ENCODE results near the gene PHLDB1. TPM values are rescaled to one million over a fixed set of nuclear protein-coding genes. Genes with fewer than 3 reads are reported as not detected.
A peak's percentile ranks its signal among the peaks of the same experiment; 100 is the strongest.

Gene PHLDB1
- polyA plus RNA-seq, 1 experiment: 83.0 TPM

DNA sequence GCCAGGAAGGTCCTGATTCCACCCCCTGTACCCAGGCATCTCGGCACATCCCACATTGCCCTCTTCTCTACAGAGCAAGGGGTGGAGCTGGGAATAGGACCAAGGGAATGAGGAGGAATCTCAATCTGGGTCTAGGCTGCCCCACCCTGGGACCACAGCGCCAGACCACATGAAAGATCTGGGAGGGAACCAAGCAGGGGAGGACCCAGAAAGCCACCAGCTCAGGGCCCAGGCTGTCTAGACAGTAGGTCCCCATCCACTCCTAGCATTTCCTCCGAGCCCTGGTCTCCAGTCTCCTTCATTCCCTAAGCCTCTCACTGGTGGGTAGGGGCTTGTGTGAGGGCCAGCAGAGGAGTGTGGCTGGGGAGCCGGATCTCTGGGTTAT lies 11.6 kb downstream of the PHLDB1 start:
- TF ChIP-seq, protein P1, sequence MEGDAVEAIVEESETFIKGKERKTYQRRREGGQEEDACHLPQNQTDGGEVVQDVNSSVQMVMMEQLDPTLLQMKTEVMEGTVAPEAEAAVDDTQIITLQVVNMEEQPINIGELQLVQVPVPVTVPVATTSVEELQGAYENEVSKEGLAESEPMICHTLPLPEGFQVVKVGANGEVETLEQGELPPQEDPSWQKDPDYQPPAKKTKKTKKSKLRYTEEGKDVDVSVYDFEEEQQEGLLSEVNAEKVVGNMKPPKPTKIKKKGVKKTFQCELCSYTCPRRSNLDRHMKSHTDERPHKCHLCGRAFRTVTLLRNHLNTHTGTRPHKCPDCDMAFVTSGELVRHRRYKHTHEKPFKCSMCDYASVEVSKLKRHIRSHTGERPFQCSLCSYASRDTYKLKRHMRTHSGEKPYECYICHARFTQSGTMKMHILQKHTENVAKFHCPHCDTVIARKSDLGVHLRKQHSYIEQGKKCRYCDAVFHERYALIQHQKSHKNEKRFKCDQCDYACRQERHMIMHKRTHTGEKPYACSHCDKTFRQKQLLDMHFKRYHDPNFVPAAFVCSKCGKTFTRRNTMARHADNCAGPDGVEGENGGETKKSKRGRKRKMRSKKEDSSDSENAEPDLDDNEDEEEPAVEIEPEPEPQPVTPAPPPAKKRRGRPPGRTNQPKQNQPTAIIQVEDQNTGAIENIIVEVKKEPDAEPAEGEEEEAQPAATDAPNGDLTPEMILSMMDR (IDR thresholded peaks at IDR 0.05; ENCODE audit: low read depth, low read length): no peak
- no peaks in the 10 kb centered on the region for H3K9me3 ChIP-seq (ENCODE audit: control insufficient read depth, insufficient read depth, low read length)
- ChIA-PET POLR2A (interaction anchor here (1.1 to 7.8 kb wide), 4 partner anchors 12 to 183 kb away, joined by 3 to 140 read pairs (median 29); partner anchors contain the start of genes ARCN1, KMT2A and PHLDB1), CTCF (interaction anchor here (0.6 to 1.9 kb wide), 4 partner anchors 9 to 420 kb away, joined by 3 to 11 read pairs (median 4); partner anchors contain the start of gene PHLDB1)
- H3K27me3 ChIP-seq (ENCODE audit: control insufficient read depth, insufficient read depth, low read length): no peaks in the 10 kb centered on the region
- H3K4me3 ChIP-seq (ENCODE audit: low read depth, low read length): peak overlapping the region; percentile 12
- H3K27ac ChIP-seq (ENCODE audit: low read depth, low read length): peak overlapping the region; percentile 99
- DNase-seq (ENCODE audit: low read depth, low spot score): no peak

DNA sequence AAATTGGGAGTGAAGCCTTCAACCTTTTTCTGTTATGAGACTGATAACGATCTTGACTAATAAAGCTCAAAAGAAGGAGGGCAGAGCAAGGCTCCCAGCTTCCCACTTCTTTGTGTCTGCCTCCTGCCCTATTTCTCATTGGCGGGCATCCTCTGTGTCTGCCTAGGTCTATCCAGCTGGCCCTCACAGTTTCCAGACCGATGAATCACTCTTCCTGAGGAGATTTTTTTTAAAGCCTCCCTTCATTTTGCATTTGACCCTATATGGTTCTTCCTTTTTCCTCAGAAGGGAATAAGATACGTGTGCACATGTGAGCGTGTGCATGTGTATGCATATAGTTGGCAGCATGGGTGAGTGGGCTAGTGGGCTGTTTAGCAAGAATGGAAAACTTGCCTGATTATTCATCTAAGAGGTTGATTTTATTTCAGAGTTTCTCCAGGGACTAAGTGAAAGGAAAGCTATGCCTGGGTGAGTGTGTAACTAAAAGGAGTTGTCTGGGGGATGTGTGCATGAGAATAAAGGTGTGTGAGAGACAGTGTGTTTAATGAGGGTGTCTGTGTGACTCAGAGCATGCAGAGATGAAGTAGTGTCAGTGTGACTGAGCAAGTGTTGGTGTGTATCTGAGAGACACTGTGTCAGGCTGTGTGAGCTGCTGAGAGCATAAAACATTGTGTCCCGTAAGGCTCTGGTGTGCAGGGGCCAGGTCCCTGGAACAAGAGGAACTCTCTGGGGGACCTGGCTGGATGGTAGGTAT lies 12.2 kb downstream of the PHLDB1 start:
- Histone ChIP-seq H3K27ac (ENCODE audit: low read depth, low read length) (peak overlapping the region; percentile 99), H3K4me3 (ENCODE audit: low read depth, low read length) (peak overlapping the region; percentile 8), H3K9me3 (ENCODE audit: control insufficient read depth, insufficient read depth, low read length) (no peaks in the 10 kb centered on the region), H3K27me3 (ENCODE audit: control insufficient read depth, insufficient read depth, low read length) (no peaks in the 10 kb centered on the region)
- ChIA-PET POLR2A (interaction anchor here (1.1 to 7.8 kb wide), 4 partner anchors 13 to 183 kb away, joined by 3 to 140 read pairs (median 29); partner anchors contain the start of genes ARCN1, KMT2A and PHLDB1), CTCF (interaction anchor here (0.6 to 1.9 kb wide), 4 partner anchors 9 to 421 kb away, joined by 3 to 11 read pairs (median 4); partner anchors contain the start of gene PHLDB1)
- TF ChIP-seq, protein P1 (IDR thresholded peaks at IDR 0.05; ENCODE audit: low read depth, low read length): no peak
- peak; percentile 93 for DNase-seq (ENCODE audit: low read depth, low spot score)

DNA sequence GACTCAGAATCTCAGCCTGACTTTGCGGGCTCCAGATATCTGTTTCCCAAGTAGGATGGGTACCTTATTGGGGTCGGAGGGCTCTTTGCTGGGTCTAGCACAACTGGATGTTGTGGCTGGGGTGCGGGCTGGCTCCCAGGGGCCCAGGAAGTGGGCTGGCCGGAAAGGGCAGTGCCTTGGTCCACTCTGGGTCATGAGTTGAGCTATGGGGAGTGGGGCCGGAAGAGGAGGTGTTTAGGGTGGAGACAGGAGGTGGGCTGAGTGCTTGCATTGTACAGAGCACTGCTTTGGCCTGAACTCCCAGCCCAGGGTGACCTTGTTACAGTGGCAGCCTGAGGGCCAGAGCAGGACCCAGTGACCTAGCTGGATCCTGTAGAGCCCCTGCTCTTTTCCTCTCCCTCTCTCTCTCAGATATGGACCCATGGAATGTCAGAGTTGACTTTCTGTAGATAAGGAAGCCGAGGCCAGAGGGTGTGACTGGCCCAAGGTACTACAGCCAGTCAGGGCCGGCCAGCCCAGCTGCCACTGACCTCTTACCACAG lies 13.2 kb downstream of the PHLDB1 start:
- TF ChIP-seq, protein P1 (IDR thresholded peaks at IDR 0.05; ENCODE audit: low read depth, low read length): no peak
- no peaks in the 10 kb centered on the region for H3K27me3 ChIP-seq (ENCODE audit: control insufficient read depth, insufficient read depth, low read length)
- ChIA-PET POLR2A (interaction anchor here (0.7 to 7.8 kb wide), 3 partner anchors 14 to 26 kb away, joined by 3 to 140 read pairs (median 54); partner anchors contain the start of gene PHLDB1), CTCF (no interaction called here)
- DNase-seq (ENCODE audit: low read depth, low spot score): no peak
- H3K27ac ChIP-seq (ENCODE audit: low read depth, low read length): peak overlapping the region; percentile 86
- H3K9me3 ChIP-seq (ENCODE audit: control insufficient read depth, insufficient read depth, low read length): no peaks in the 10 kb centered on the region; the same call in 1 of the 2 replicates
- peak overlapping the region; percentile 85 for H3K4me3 ChIP-seq (ENCODE audit: low read depth, low read length)

DNA sequence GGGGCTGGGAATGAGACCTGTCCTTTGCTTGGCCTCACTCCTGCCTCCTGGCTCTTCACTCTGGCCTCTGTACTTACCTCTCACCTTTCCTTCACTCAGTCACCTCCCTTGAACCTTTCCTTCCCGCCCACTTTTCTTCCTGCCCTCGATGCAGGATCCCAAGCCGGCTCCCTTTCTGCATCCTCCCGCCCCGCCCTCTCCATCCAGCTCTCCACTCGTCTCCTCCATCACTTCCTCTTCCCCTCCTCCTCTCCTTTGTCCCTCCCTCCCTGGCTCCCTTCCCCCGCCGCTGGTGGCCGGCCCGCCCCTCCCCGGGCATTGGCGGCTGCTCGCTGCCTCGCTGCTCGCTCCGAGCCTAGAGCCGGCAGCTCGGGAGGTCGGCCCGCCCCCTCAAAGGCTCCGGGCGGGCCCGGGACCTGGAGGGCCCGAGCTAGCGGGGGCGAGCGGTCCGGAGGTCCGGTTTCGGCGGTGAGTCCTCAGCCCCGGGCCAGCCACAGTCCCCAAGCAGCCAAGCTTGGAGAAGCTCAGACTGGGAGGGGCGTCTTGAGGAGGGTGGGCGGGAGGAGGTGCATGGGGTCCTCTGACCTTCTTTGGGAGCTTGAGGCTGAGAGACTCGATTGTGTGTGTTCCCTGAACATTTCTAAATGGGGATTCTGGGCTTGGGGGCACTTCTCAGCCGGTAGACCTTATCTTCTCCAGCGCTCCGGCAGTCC lies 13.8 kb downstream of the PHLDB1 start:
- ChIA-PET CTCF (interaction anchor here (0.6 kb wide), 1 partner anchor 478 kb away, joined by 6 read pairs; no protein-coding TSS in a partner anchor), POLR2A (interaction anchor here (0.5 to 7.8 kb wide), 8 partner anchors 13 to 82 kb away, joined by 3 to 140 read pairs (median 4); partner anchors contain the start of genes ARCN1 and PHLDB1)
- Histone ChIP-seq H3K27ac (ENCODE audit: low read depth, low read length) (peak overlapping the region; percentile 86), H3K9me3 (ENCODE audit: control insufficient read depth, insufficient read depth, low read length) (no peaks in the 10 kb centered on the region; the same call in 1 of the 2 replicates), H3K4me3 (ENCODE audit: low read depth, low read length) (peak overlapping the region; percentile 85), H3K27me3 (ENCODE audit: control insufficient read depth, insufficient read depth, low read length) (no peaks in the 10 kb centered on the region)
- no peak for DNase-seq (ENCODE audit: low read depth, low spot score)
- TF ChIP-seq, protein P1 (IDR thresholded peaks at IDR 0.05; ENCODE audit: low read depth, low read length): no peak

Data from AG04450 (cell line).